SU-DHL-6 (cell line): ENCODE results near the gene RNF212.
"Not testable (repeated sequence)": the region's sequence is repeated elsewhere in the genome, so short reads cannot be mapped to it uniquely, and the experiment has no call there.

Experiments used
- CTCF ChIP-seq: fragments of 200-600 bp; sonication (generic); IDR thresholded peaks from one replicate; pipeline ENCODE4 v1.5.1; 2017; ENCODE audit warnings: antibody characterized with exemption, mild to moderate bottlenecking, low read length, moderate library complexity; ENCODE audit not compliant: insufficient read depth, poor library complexity, severe bottlenecking
- EZH2phosphoT487 ChIP-seq: fragments of 200-600 bp; sonication (generic), shearing (Covaris generic); conservative IDR thresholded peaks from 2 replicates; pipeline ENCODE4 v1.6.1; 2018; ENCODE audit warnings: mild to moderate bottlenecking, antibody characterized with exemption, low read length, moderate library complexity, mixed read lengths

DNA sequence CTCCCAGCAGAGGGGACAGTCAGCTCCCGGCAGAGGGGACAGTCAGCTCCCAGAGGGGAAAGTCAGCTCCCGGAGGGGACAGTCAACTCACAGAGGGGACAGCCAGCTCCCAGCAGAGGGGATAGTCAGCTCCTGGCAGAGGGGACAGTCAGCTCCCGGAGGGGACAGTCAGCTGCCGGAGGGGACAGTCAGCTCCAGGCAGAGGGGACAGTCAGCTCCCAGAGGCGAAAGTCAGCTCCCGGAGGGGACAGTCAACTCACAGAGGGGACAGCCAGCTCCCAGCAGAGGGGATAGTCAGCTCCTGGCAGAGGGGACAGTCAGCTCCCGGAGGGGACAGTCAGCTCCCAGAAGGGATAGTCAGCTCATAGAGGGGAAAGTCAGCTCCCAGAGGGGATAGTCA is 59.5 kb downstream of the RNF212 start:
- TF ChIP-seq CTCF, EZH2phosphoT487: not testable (repeated sequence)
